HepG2 (cell line): Measurements from ENCODE around the gene CTRL. TPM values are rescaled to one million over a fixed set of nuclear protein-coding genes. Genes with fewer than 3 reads are reported as not detected.

ENCODE experiments used
- EZH2 ChIP-seq: conservative IDR thresholded peaks from 2 replicates; pipeline ENCODE4 v1.6.1; 2012; ENCODE audit warnings: mild to moderate bottlenecking, low read depth, low read length, moderate library complexity
- GATA4 ChIP-seq: sonication (generic); IDR thresholded peaks from 2 replicates; pipeline ENCODE4 v1.6.1; 2016; ENCODE audit warnings: antibody characterized with exemption, low read depth, borderline replicate concordance
- HES4 ChIP-seq: sonication (generic); formaldehyde crosslinking; IDR thresholded peaks from 2 replicates; pipeline ENCODE4 v1.9.0; 2021; ENCODE audit warnings: mild to moderate bottlenecking, missing genetic modification reagents, borderline replicate concordance
- KDM2A ChIP-seq: sonication (generic); formaldehyde crosslinking; IDR thresholded peaks from 2 replicates; pipeline ENCODE4 v1.4.0; 2020; ENCODE audit warnings: low read depth, missing genetic modification reagents, borderline replicate concordance
- KDM6A ChIP-seq: IDR thresholded peaks from 2 replicates; pipeline ENCODE4 v1.6.1; 2016; ENCODE audit warnings: low read depth
- MEF2D ChIP-seq: sonication (generic); formaldehyde crosslinking; IDR thresholded peaks from 2 replicates; pipeline ENCODE4 v1.5.1; 2020; ENCODE audit warnings: mild to moderate bottlenecking, missing genetic modification reagents
- MXD4 ChIP-seq: IDR thresholded peaks from 2 replicates; pipeline ENCODE4 v1.6.1; 2016; ENCODE audit warnings: mild to moderate bottlenecking, missing biosample characterization, missing genetic modification reagents
- NFIC ChIP-seq: IDR thresholded peaks from 2 replicates; pipeline ENCODE4 v1.6.1; 2012; ENCODE audit warnings: mild to moderate bottlenecking, low read length, inconsistent platforms
- RAD21 ChIP-seq: fragments of 450-650 bp; formaldehyde crosslinking; IDR thresholded peaks from 2 replicates; pipeline ENCODE4 v1.5.0; 2020; ENCODE audit warnings: mild to moderate bottlenecking
- RAD51 ChIP-seq: fragments of 450-650 bp; IDR thresholded peaks from 2 replicates; pipeline ENCODE4 v1.6.1; 2016; ENCODE audit warnings: borderline replicate concordance
- SMARCE1 ChIP-seq: fragments of 450-650 bp; IDR thresholded peaks from 2 replicates; pipeline ENCODE4 v1.6.1; 2017; ENCODE audit warnings: borderline replicate concordance
- TEAD2 ChIP-seq: sonication (generic); formaldehyde crosslinking; IDR thresholded peaks from 2 replicates; pipeline ENCODE4 v1.9.0; 2021; ENCODE audit warnings: missing genetic modification reagents
- ZBTB1 ChIP-seq: sonication (generic); formaldehyde crosslinking; IDR thresholded peaks from 2 replicates; pipeline ENCODE4 v1.4.0; 2020; ENCODE audit warnings: missing genetic modification reagents, borderline replicate concordance
- ZBTB3 ChIP-seq: sonication (generic); formaldehyde crosslinking; IDR thresholded peaks from 2 replicates; pipeline ENCODE4 v1.4.0; 2020; ENCODE audit warnings: low read depth, mild to moderate bottlenecking, moderate library complexity, missing genetic modification reagents, borderline replicate concordance
- ZGPAT ChIP-seq: IDR thresholded peaks from 2 replicates; pipeline ENCODE4 v1.6.1; 2016; ENCODE audit warnings: mild to moderate bottlenecking
- ZNF136 ChIP-seq: sonication (generic); formaldehyde crosslinking; IDR thresholded peaks from 2 replicates; pipeline ENCODE4 v1.8.1; 2022; ENCODE audit warnings: low read depth, mild to moderate bottlenecking, moderate library complexity, missing genetic modification reagents
- ZNF34 ChIP-seq: sonication (generic); formaldehyde crosslinking; IDR thresholded peaks from 2 replicates; pipeline ENCODE4 v1.4.0; 2020; ENCODE audit warnings: mild to moderate bottlenecking, missing genetic modification reagents, borderline replicate concordance
- ZNF496 ChIP-seq: sonication (generic); formaldehyde crosslinking; IDR thresholded peaks from 2 replicates; pipeline ENCODE4 v1.8.1; 2023; ENCODE audit warnings: mild to moderate bottlenecking, moderate library complexity, missing genetic modification reagents; ENCODE audit not compliant: insufficient replicate concordance
- ZNF503 ChIP-seq: sonication (generic); formaldehyde crosslinking; IDR thresholded peaks from 2 replicates; pipeline ENCODE4 v1.4.0; 2020; ENCODE audit warnings: missing genetic modification reagents
- ZNF530 ChIP-seq: sonication (generic); formaldehyde crosslinking; IDR thresholded peaks from 2 replicates; pipeline ENCODE4 v1.5.0; 2020; ENCODE audit warnings: low read depth, mild to moderate bottlenecking, missing genetic modification reagents
- ZNF564 ChIP-seq: sonication (generic); formaldehyde crosslinking; IDR thresholded peaks from 2 replicates; pipeline ENCODE4 v1.8.1; 2023; ENCODE audit warnings: mild to moderate bottlenecking, missing genetic modification reagents
- polyA plus RNA-seq, 8 experiments: library from polyadenylated mRNA; depleted of rRNA in 3 of 8; stranded (reverse) in 7 of 8; unstranded in 1 of 8; fragments of >200 nt; fragmentation: Illumina TruSeq in 4 of 8; extraction: Trizol in 4 of 8; gene quantifications; 2 replicates each; pipeline versions ENCODE4 v1.2.1 to v1.2.3, GENCODE V29; 2011 to 2016; ENCODE audit warnings: low read depth in 4 of 8, missing spikeins in 1 of 8, mixed read lengths in 1 of 8; ENCODE audit not compliant: insufficient read depth in 1 of 8
- total RNA-seq, 5 experiments: library from RNA; depleted of rRNA; stranded (reverse); fragments of >200 nt; fragmentation: Illumina TruSeq; extraction: Trizol; gene quantifications; 2 replicates each; pipeline ENCODE4 v1.2.3, GENCODE V29; 2016; ENCODE audit warnings: low read depth in 1 of 5
- TF ChIP-seq, protein P1 (sequence below): sonication (generic); formaldehyde crosslinking; conservative IDR thresholded peaks from 2 replicates; pipeline ENCODE4 v1.8.0; 2022; ENCODE audit warnings: missing genetic modification reagents
- TF ChIP-seq, protein P2 (sequence below): sonication (generic); formaldehyde crosslinking; IDR thresholded peaks from 2 replicates; pipeline ENCODE4 v1.4.0; 2020; ENCODE audit warnings: missing genetic modification reagents, borderline replicate concordance

CTRL gene
- total and polyA plus RNA-seq, 2 of the 13 experiments (the other 11 are each of a cell fraction or from before 2014, with no cell fraction given): 1.9 to 2.7 TPM

- TF ChIP-seq ZNF503 (CRISPR knock-in tag) (0 out of 2 replicates have a peak, but pooled peaks have one; percentile 52), TEAD2 (no peak), KDM6A (peak; percentile 94), EZH2 (no peak), GATA4 (no peak), ZNF530 (CRISPR knock-in tag) (no peak), MEF2D (CRISPR knock-in tag) (peak; percentile 16), MXD4 (no peak; the same call in 1 of the 2 replicates), ZBTB1 (no peak), ZGPAT (CRISPR knock-in tag) (no peak; the same call in 1 of the 2 replicates), ZNF136 (CRISPR knock-in tag) (no peak), ZNF564 (CRISPR knock-in tag) (0 out of 2 replicates have a peak, but pooled peaks have one; percentile 27), RAD21 (CRISPR knock-in tag) (0 out of 2 replicates have a peak, but pooled peaks have one; percentile 3), NFIC (no peak), KDM2A (CRISPR knock-in tag) (no peak), ZBTB3 (CRISPR knock-in tag) (0 out of 2 replicates have a peak, but pooled peaks have one; percentile 18), RAD51 (no peak), ZNF496 (no peak), SMARCE1 (no peak), ZNF34 (peak; percentile 81; the same call in 1 of the 2 replicates), HES4 (CRISPR knock-in tag) (no peak)
- TF ChIP-seq, protein P1, sequence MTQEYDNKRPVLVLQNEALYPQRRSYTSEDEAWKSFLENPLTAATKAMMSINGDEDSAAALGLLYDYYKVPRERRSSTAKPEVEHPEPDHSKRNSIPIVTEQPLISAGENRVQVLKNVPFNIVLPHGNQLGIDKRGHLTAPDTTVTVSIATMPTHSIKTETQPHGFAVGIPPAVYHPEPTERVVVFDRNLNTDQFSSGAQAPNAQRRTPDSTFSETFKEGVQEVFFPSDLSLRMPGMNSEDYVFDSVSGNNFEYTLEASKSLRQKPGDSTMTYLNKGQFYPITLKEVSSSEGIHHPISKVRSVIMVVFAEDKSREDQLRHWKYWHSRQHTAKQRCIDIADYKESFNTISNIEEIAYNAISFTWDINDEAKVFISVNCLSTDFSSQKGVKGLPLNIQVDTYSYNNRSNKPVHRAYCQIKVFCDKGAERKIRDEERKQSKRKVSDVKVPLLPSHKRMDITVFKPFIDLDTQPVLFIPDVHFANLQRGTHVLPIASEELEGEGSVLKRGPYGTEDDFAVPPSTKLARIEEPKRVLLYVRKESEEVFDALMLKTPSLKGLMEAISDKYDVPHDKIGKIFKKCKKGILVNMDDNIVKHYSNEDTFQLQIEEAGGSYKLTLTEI: no peak
- TF ChIP-seq, protein P2, sequence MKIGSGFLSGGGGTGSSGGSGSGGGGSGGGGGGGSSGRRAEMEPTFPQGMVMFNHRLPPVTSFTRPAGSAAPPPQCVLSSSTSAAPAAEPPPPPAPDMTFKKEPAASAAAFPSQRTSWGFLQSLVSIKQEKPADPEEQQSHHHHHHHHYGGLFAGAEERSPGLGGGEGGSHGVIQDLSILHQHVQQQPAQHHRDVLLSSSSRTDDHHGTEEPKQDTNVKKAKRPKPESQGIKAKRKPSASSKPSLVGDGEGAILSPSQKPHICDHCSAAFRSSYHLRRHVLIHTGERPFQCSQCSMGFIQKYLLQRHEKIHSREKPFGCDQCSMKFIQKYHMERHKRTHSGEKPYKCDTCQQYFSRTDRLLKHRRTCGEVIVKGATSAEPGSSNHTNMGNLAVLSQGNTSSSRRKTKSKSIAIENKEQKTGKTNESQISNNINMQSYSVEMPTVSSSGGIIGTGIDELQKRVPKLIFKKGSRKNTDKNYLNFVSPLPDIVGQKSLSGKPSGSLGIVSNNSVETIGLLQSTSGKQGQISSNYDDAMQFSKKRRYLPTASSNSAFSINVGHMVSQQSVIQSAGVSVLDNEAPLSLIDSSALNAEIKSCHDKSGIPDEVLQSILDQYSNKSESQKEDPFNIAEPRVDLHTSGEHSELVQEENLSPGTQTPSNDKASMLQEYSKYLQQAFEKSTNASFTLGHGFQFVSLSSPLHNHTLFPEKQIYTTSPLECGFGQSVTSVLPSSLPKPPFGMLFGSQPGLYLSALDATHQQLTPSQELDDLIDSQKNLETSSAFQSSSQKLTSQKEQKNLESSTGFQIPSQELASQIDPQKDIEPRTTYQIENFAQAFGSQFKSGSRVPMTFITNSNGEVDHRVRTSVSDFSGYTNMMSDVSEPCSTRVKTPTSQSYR (CRISPR knock-in tag): peak; percentile 81
Observed at GRCh38 chr16:67943256-67943618, 11.6 kb upstream of the CTRL start (continued).
